Trophoblast cell (in vitro differentiated cells and primary cell): ENCODE results near the gene IL6ST.

Experiments used
- DNase-seq, 2 donors: peaks; one replicate each; pipeline ENCODE4 v3.0.0-alpha.2; 2016
- H2AFZ ChIP-seq: 2 replicates; pipeline ENCODE4 v1.6.1; 2013; ENCODE audit warnings: low read length, moderate library complexity, mild to moderate bottlenecking; ENCODE audit not compliant: insufficient read depth, poor library complexity
- H2AK5ac ChIP-seq: 2 replicates; pipeline ENCODE4 v1.6.1; 2013; ENCODE audit warnings: mild to moderate bottlenecking, low read length
- H2BK120ac ChIP-seq: 2 replicates; pipeline ENCODE4 v1.6.1; 2013; ENCODE audit warnings: low read length, mild to moderate bottlenecking, moderate library complexity; ENCODE audit not compliant: insufficient read depth, poor library complexity
- H2BK12ac ChIP-seq: 2 replicates; pipeline ENCODE4 v1.6.1; 2013; ENCODE audit warnings: mild to moderate bottlenecking, low read length, moderate library complexity
- H2BK5ac ChIP-seq: 2 replicates; pipeline ENCODE4 v1.6.1; 2013; ENCODE audit warnings: low read length, low read depth, moderate library complexity, mild to moderate bottlenecking; ENCODE audit not compliant: poor library complexity
- H3K14ac ChIP-seq: 2 replicates; pipeline ENCODE4 v1.6.1; 2013; ENCODE audit warnings: mild to moderate bottlenecking, low read length
- H3K18ac ChIP-seq: 2 replicates; pipeline ENCODE4 v1.6.1; 2013; ENCODE audit warnings: mild to moderate bottlenecking, low read length
- H3K23ac ChIP-seq: 2 replicates; pipeline ENCODE4 v1.6.1; 2013; ENCODE audit warnings: low read length
- H3K27ac ChIP-seq: 2 replicates; pipeline ENCODE4 v1.5.1; 2013; ENCODE audit warnings: low read depth, mild to moderate bottlenecking, inconsistent platforms, low read length, moderate library complexity
- H3K27me3 ChIP-seq: 2 replicates; pipeline ENCODE4 v1.6.1; 2013; ENCODE audit warnings: inconsistent platforms, mild to moderate bottlenecking, low read length, moderate library complexity; ENCODE audit not compliant: insufficient read depth
- H3K36me3 ChIP-seq, 2 experiments: 1 replicate in 1 of 2; 2 replicates in 1 of 2; pipeline ENCODE4 v1.6.1; 2013; ENCODE audit warnings: low read length in 2 of 2, mild to moderate bottlenecking in 2 of 2, moderate library complexity in 1 of 2; ENCODE audit not compliant: insufficient read depth in 2 of 2, control insufficient read depth in 1 of 2
- H3K4ac ChIP-seq: 2 replicates; pipeline ENCODE4 v1.6.1; 2013; ENCODE audit warnings: low read depth, mild to moderate bottlenecking, low read length, moderate library complexity
- H3K4me1 ChIP-seq, 2 experiments: 1 replicate in 1 of 2; 2 replicates in 1 of 2; pipeline ENCODE4 v1.6.1; 2013; ENCODE audit warnings: low read length in 2 of 2, mild to moderate bottlenecking in 2 of 2, moderate library complexity in 1 of 2; ENCODE audit not compliant: insufficient read depth in 2 of 2, control insufficient read depth in 1 of 2
- H3K4me2 ChIP-seq: 2 replicates; pipeline ENCODE4 v1.6.1; 2013; ENCODE audit warnings: inconsistent platforms, mild to moderate bottlenecking, low read length, moderate library complexity
- H3K4me3 ChIP-seq: 2 replicates; pipeline ENCODE4 v1.5.1; 2013; ENCODE audit warnings: mild to moderate bottlenecking, low read depth, low read length, inconsistent platforms
- H3K79me1 ChIP-seq: one replicate; pipeline ENCODE4 v1.6.1; 2013; ENCODE audit warnings: low read length
- H3K79me2 ChIP-seq: 2 replicates; pipeline ENCODE4 v1.6.1; 2013; ENCODE audit warnings: low read length, mild to moderate bottlenecking; ENCODE audit not compliant: control insufficient read depth, insufficient read depth, poor library complexity
- H3K9ac ChIP-seq: 2 replicates; pipeline ENCODE4 v1.6.1; 2013; ENCODE audit warnings: mild to moderate bottlenecking, low read length
- H3K9me3 ChIP-seq: 2 replicates; pipeline ENCODE4 v1.6.1; 2013; ENCODE audit warnings: low read depth, mild to moderate bottlenecking, control low read depth, inconsistent platforms, low read length; ENCODE audit not compliant: insufficient read depth
- H4K12ac ChIP-seq: 2 replicates; pipeline ENCODE4 v1.6.1; 2013; ENCODE audit warnings: low read depth, mild to moderate bottlenecking, low read length, moderate library complexity
- H4K8ac ChIP-seq: 2 replicates; pipeline ENCODE4 v1.6.1; 2013; ENCODE audit warnings: low read depth, mild to moderate bottlenecking, low read length, moderate library complexity
- H4K91ac ChIP-seq: one replicate; pipeline ENCODE4 v1.6.1; 2013; ENCODE audit warnings: low read depth, mild to moderate bottlenecking, low read length, moderate library complexity
- WGBS: extraction: QIAGEN DNeasy Blood & Tissue Kit; methylation state at CpG from one replicate; pipeline ENCODE4 v1.1.7; 2013; ENCODE audit warnings: missing lambda C conversion rate; ENCODE audit not compliant: insufficient read length, insufficient coverage; ENCODE audit errors: extremely low coverage; 5-methylcytosine and 5-hydroxymethylcytosine counted together

Gene IL6ST

GRCh38 chr5:55899344-55899743 is 95.4 kb downstream of the IL6ST start:
- Histone ChIP-seq H2BK12ac (no peak overlapping the region), H3K79me2 (no peaks in the 10 kb centered on the region), H3K23ac (no peak overlapping the region), H3K4me2 (no peak overlapping the region), H3K14ac (no peak overlapping the region), H2AFZ (no peak overlapping the region), H2AK5ac (no peak overlapping the region), H2BK5ac (no peak overlapping the region), H3K9ac (no peak overlapping the region), H4K12ac (no peak overlapping the region), H3K27ac (no peak overlapping the region), H3K4me1 (peaks cover 4 to 8% of the 10 kb centered on the region in 2 experiments), H2BK120ac (no peak overlapping the region), H3K79me1 (no peaks in the 10 kb centered on the region), H4K8ac (no peak overlapping the region), H3K9me3 (no peaks in the 10 kb centered on the region), H3K27me3 (no peaks in the 10 kb centered on the region), H3K4me3 (no peak overlapping the region), H3K36me3 (no peaks in the 10 kb centered on the region), H3K18ac (no peak overlapping the region), H3K4ac (no peak overlapping the region), H4K91ac (no peak overlapping the region)
- no CpG with 5 or more reads among the region's 6 CpGs for WGBS
- peak; percentile 71 to 78 for DNase-seq

- Histone ChIP-seq H3K4me2 (no peak overlapping the region), H3K14ac (no peak overlapping the region), H4K8ac (no peak overlapping the region), H4K12ac (no peak overlapping the region), H3K9ac (no peak overlapping the region), H3K27ac (no peak overlapping the region), H3K18ac (no peak overlapping the region), H3K4me1 (peaks cover 4 to 8% of the 10 kb centered on the region in 2 experiments), H3K9me3 (no peaks in the 10 kb centered on the region), H2BK5ac (no peak overlapping the region), H2BK120ac (no peak overlapping the region), H3K36me3 (no peaks in the 10 kb centered on the region), H2AFZ (no peak overlapping the region), H4K91ac (no peak overlapping the region), H3K27me3 (no peaks in the 10 kb centered on the region), H2BK12ac (no peak overlapping the region), H3K79me2 (no peaks in the 10 kb centered on the region), H2AK5ac (no peak overlapping the region), H3K23ac (no peak overlapping the region), H3K4me3 (no peak overlapping the region), H3K4ac (no peak overlapping the region), H3K79me1 (no peaks in the 10 kb centered on the region)
- peak; percentile 91 for DNase-seq
- WGBS: no CpG with 5 or more reads among the region's 14 CpGs
Observed at GRCh38 chr5:55897905-55898304, 96.9 kb downstream of the IL6ST start.

GRCh38 chr5:55897206-55897894 is 97.4 kb downstream of the IL6ST start:
- DNase-seq: no peak
- Histone ChIP-seq H3K4me3 (no peak overlapping the region), H3K36me3 (no peaks in the 10 kb centered on the region), H2AFZ (no peak overlapping the region), H2AK5ac (no peak overlapping the region), H4K8ac (no peak overlapping the region), H3K27me3 (no peaks in the 10 kb centered on the region), H3K4me1 (peaks cover 4 to 8% of the 10 kb centered on the region in 2 experiments), H2BK120ac (no peak overlapping the region), H2BK12ac (no peak overlapping the region), H3K79me2 (no peaks in the 10 kb centered on the region), H3K14ac (no peak overlapping the region), H4K91ac (no peak overlapping the region), H3K18ac (no peak overlapping the region), H3K9me3 (no peaks in the 10 kb centered on the region), H4K12ac (no peak overlapping the region), H3K23ac (no peak overlapping the region), H3K9ac (no peak overlapping the region), H3K4me2 (no peak overlapping the region), H3K27ac (no peak overlapping the region), H3K79me1 (no peaks in the 10 kb centered on the region), H2BK5ac (no peak overlapping the region), H3K4ac (no peak overlapping the region)
- WGBS: no CpG with 5 or more reads among the region's 8 CpGs

- H3K4ac ChIP-seq: no peak overlapping the region
- no peak overlapping the region for H3K18ac ChIP-seq
- H2AFZ ChIP-seq: no peak overlapping the region
- no peak for DNase-seq
- no peak overlapping the region for H3K4me3 ChIP-seq
- H2BK120ac ChIP-seq: no peak overlapping the region
- no peak overlapping the region for H3K9ac ChIP-seq
- no peaks in the 10 kb centered on the region for H3K36me3 ChIP-seq
- H3K27ac ChIP-seq: no peak overlapping the region
- no peak overlapping the region for H4K12ac ChIP-seq
- WGBS: no CpG with 5 or more reads among the region's 2 CpGs
- no peaks in the 10 kb centered on the region for H3K79me2 ChIP-seq
- H3K14ac ChIP-seq: no peak overlapping the region
- H2BK12ac ChIP-seq: no peak overlapping the region
- H3K79me1 ChIP-seq: no peaks in the 10 kb centered on the region
- no peak overlapping the region for H4K8ac ChIP-seq
- H3K23ac ChIP-seq: no peak overlapping the region
- H2BK5ac ChIP-seq: no peak overlapping the region
- H3K27me3 ChIP-seq: no peaks in the 10 kb centered on the region
- H3K4me2 ChIP-seq: no peak overlapping the region
- no peaks in the 10 kb centered on the region for H3K9me3 ChIP-seq
- no peak overlapping the region for H2AK5ac ChIP-seq
- H3K4me1 ChIP-seq: peaks cover 4 to 8% of the 10 kb centered on the region in 2 experiments
- no peak overlapping the region for H4K91ac ChIP-seq
Observed at GRCh38 chr5:55896663-55897062, 98.1 kb downstream of the IL6ST start.
